HG03439 (cell line): ENCODE data around the gene TM6SF1.
"Not testable (repeated sequence)": the region's sequence is repeated elsewhere in the genome, so short reads cannot be mapped to it uniquely, and the experiment has no call there.

Source experiments
- ATAC-seq: cut with Tn5 transposase; IDR thresholded peaks from one replicate; pipeline ENCODE4 v1.9.1; 2021; ENCODE audit warnings: mild to moderate bottlenecking, moderate library complexity; ENCODE audit not compliant: unreplicated experiment

Gene TM6SF1

GRCh38 chr15:83106994-83107840, at the start of gene TM6SF1:
Gene TM6SF1 (plus strand): TSS chr15:83107645. CDS start chr15:83107681, 36 bp downstream.
- ATAC-seq, result no peak

- ATAC-seq, result no peak
Observed at GRCh38 chr15:83057696-83058376, 49.6 kb upstream of the TM6SF1 start.

GRCh38 chr15:83061680-83062079, 45.8 kb upstream of the TM6SF1 start:
- no peak for ATAC-seq

GRCh38 chr15:83062768-83063180, 44.7 kb upstream of the TM6SF1 start:
- no peak for ATAC-seq

- ATAC-seq, result no peak
Observed at GRCh38 chr15:83063551-83063950, 43.9 kb upstream of the TM6SF1 start.

- ATAC-seq, result no peak
Observed at GRCh38 chr15:83064859-83065258, 42.6 kb upstream of the TM6SF1 start.

GRCh38 chr15:83065431-83065830, 42.0 kb upstream of the TM6SF1 start:
- no peak for ATAC-seq

GRCh38 chr15:83066034-83066733, 41.3 kb upstream of the TM6SF1 start:
- ATAC-seq, result no peak

- peak; percentile 84 for ATAC-seq
Observed at GRCh38 chr15:83066734-83067637, 40.5 kb upstream of the TM6SF1 start, which contains the start of gene BTBD1. Gene BTBD1 (minus strand): TSS chr15:83067252. CDS start chr15:83067151, 101 bp downstream.

GRCh38 chr15:83067638-83067962, 39.8 kb upstream of the TM6SF1 start:
- no peak for ATAC-seq

GRCh38 chr15:83068054-83068453, 39.4 kb upstream of the TM6SF1 start:
- no peak for ATAC-seq

GRCh38 chr15:83069211-83069642, 38.2 kb upstream of the TM6SF1 start:
- ATAC-seq, result not testable (repeated sequence)

- ATAC-seq, result no peak
Observed at GRCh38 chr15:83077491-83078230, 29.8 kb upstream of the TM6SF1 start.

- ATAC-seq, result no peak
Observed at GRCh38 chr15:83078712-83079111, 28.7 kb upstream of the TM6SF1 start.

GRCh38 chr15:83081256-83082014, 26.0 kb upstream of the TM6SF1 start:
- ATAC-seq, result no peak

- no peak for ATAC-seq
Observed at GRCh38 chr15:83082730-83083386, 24.6 kb upstream of the TM6SF1 start.

- not testable (repeated sequence) for ATAC-seq
Observed at GRCh38 chr15:83085461-83085860, 22.0 kb upstream of the TM6SF1 start.

- not testable (repeated sequence) for ATAC-seq
Observed at GRCh38 chr15:83085864-83086552, 21.4 kb upstream of the TM6SF1 start.
